Endodermal cell (in vitro differentiated cells): Measurements from ENCODE around the gene PLN. TPM values are rescaled to one million over a fixed set of nuclear protein-coding genes. Genes with fewer than 3 reads are reported as not detected.

ENCODE experiments used
- DNase-seq: peaks from one replicate; pipeline ENCODE4 v3.0.0-alpha.2; 2017
- H3K27ac ChIP-seq: 2 replicates; pipeline ENCODE4 v1.5.1; 2013; ENCODE audit warnings: mild to moderate bottlenecking, low read depth, low read length, moderate library complexity
- H3K27me3 ChIP-seq: 2 replicates; pipeline ENCODE4 v1.6.1; 2013; ENCODE audit warnings: mild to moderate bottlenecking, low read length, moderate library complexity; ENCODE audit not compliant: insufficient read depth, control insufficient read depth, poor library complexity, severe bottlenecking
- H3K36me3 ChIP-seq: 2 replicates; pipeline ENCODE4 v1.7.0; 2013; ENCODE audit warnings: mild to moderate bottlenecking, low read length, moderate library complexity; ENCODE audit not compliant: control insufficient read depth, insufficient read depth
- H3K4me1 ChIP-seq: one replicate; pipeline ENCODE4 v1.7.0; 2013; ENCODE audit warnings: low read length; ENCODE audit not compliant: control insufficient read depth, insufficient read depth
- H3K4me3 ChIP-seq: 2 replicates; pipeline ENCODE4 v1.5.1; 2013; ENCODE audit warnings: mild to moderate bottlenecking, low read length, moderate library complexity
- H3K9ac ChIP-seq: 2 replicates; pipeline ENCODE4 v1.6.1; 2013; ENCODE audit warnings: mild to moderate bottlenecking, low read length, moderate library complexity; ENCODE audit not compliant: poor library complexity, severe bottlenecking; ENCODE audit errors: extremely low read depth
- H3K9me3 ChIP-seq: 2 replicates; pipeline ENCODE4 v1.6.1; 2013; ENCODE audit warnings: mild to moderate bottlenecking, low read length, moderate library complexity; ENCODE audit not compliant: control insufficient read depth
- H3K27ac Mint-ChIP-seq: 2 replicates; pipeline ENCODE4 v1.8.0; 2020; ENCODE audit warnings: mixed read lengths
- H3K27me3 Mint-ChIP-seq: 2 replicates; pipeline ENCODE4 v1.8.0; 2021; ENCODE audit warnings: mild to moderate bottlenecking, mixed read lengths; ENCODE audit not compliant: insufficient read depth
- H3K36me3 Mint-ChIP-seq: 2 replicates; pipeline ENCODE4 v1.8.0; 2020; ENCODE audit warnings: low read depth, mixed read lengths
- H3K4me1 Mint-ChIP-seq: 2 replicates; pipeline ENCODE4 v1.8.0; 2020; ENCODE audit warnings: mixed read lengths
- H3K4me3 Mint-ChIP-seq: 2 replicates; pipeline ENCODE4 v1.8.0; 2020; ENCODE audit warnings: mild to moderate bottlenecking, moderate library complexity, mixed read lengths
- H3K9me3 Mint-ChIP-seq: 2 replicates; pipeline ENCODE4 v1.8.0; 2020; ENCODE audit warnings: mild to moderate bottlenecking, mixed read lengths
- CTCF ChIP-seq: fragments of 200-600 bp; sonication (generic); conservative IDR thresholded peaks from 2 replicates; pipeline ENCODE4 v1.5.0; 2021; ENCODE audit warnings: antibody characterized with exemption, mild to moderate bottlenecking
- WGBS, 2 experiments: methylation state at CpG; one replicate each; pipeline versions ENCODE4 v1.1.5 to v1.1.7; 2013; ENCODE audit warnings: missing lambda C conversion rate in 2 of 2, mixed read lengths in 1 of 2; ENCODE audit not compliant: insufficient coverage in 1 of 2, insufficient read length in 1 of 2; 5-methylcytosine and 5-hydroxymethylcytosine counted together
- total RNA-seq, 2 donors: library from RNA; stranded (reverse); fragmentation: NEBNext Ultra II Directional in 1 of 2; extraction: Animal tissue kit (Norgen Biotek cat#: 25700) in 1 of 2; gene quantifications; 2 replicates in 1 of 2; 3 replicates in 1 of 2; pipeline ENCODE4 v1.2.1, GENCODE V29; 2021

Gene PLN
- total RNA-seq, 2 donors from 2014 or later, result not detected

- Histone ChIP-seq H3K27ac (no peak overlapping the region), H3K27me3 (no peaks in the 10 kb centered on the region), H3K4me1 (no peaks in the 10 kb centered on the region), H3K9ac (no peak overlapping the region), H3K9me3 (no peaks in the 10 kb centered on the region), H3K36me3 (no peaks in the 10 kb centered on the region), H3K4me3 (no peak overlapping the region)
- Mint-ChIP-seq H3K36me3 (no peaks in the 10 kb centered on the region), H3K4me3 (no peak overlapping the region), H3K9me3 (no peaks in the 10 kb centered on the region), H3K27me3 (no peaks in the 10 kb centered on the region), H3K27ac (no peak overlapping the region), H3K4me1 (peaks cover 4% of the 10 kb centered on the region)
- no peak for TF ChIP-seq CTCF
- DNase-seq, result no peak
- WGBS, 2 experiments, result 80% methylated on average over 1 of the region's 1 CpG
These were observed 14.9 kb downstream of the PLN start for GRCh38 chr6:118562959-118563358.

- 75 to 81% methylated on average over 4 to 5 of the region's 5 CpGs for WGBS, 2 experiments
- Mint-ChIP-seq H3K27ac (no peak overlapping the region), H3K4me1 (peaks cover 4% of the 10 kb centered on the region), H3K36me3 (no peaks in the 10 kb centered on the region), H3K9me3 (no peaks in the 10 kb centered on the region), H3K4me3 (no peak overlapping the region), H3K27me3 (no peaks in the 10 kb centered on the region)
- Histone ChIP-seq H3K4me1 (no peaks in the 10 kb centered on the region), H3K27me3 (no peaks in the 10 kb centered on the region), H3K27ac (no peak overlapping the region), H3K36me3 (no peaks in the 10 kb centered on the region), H3K9me3 (no peaks in the 10 kb centered on the region), H3K4me3 (no peak overlapping the region), H3K9ac (no peak overlapping the region)
- peak; percentile 77 for TF ChIP-seq CTCF
- no peak for DNase-seq
These were observed 17.3 kb downstream of the PLN start for GRCh38 chr6:118565311-118565960.

- no peak overlapping the region for H3K4me3 Mint-ChIP-seq
- TF ChIP-seq CTCF, result no peak
- Histone ChIP-seq H3K36me3 (no peaks in the 10 kb centered on the region), H3K4me1 (no peaks in the 10 kb centered on the region), H3K9me3 (peaks cover 4% of the 10 kb centered on the region), H3K9ac (no peak overlapping the region), H3K4me3 (no peak overlapping the region), H3K27me3 (no peaks in the 10 kb centered on the region), H3K27ac (no peak overlapping the region)
- DNase-seq, result no peak
- H3K27ac Mint-ChIP-seq, result no peak overlapping the region
- WGBS, 2 experiments, result 95 to 100% methylated on average over 1 to 3 of the region's 3 CpGs
- H3K27me3 Mint-ChIP-seq, result no peaks in the 10 kb centered on the region
- H3K9me3 Mint-ChIP-seq, result no peaks in the 10 kb centered on the region
- H3K36me3 Mint-ChIP-seq, result no peaks in the 10 kb centered on the region
- H3K4me1 Mint-ChIP-seq, result peaks cover 4% of the 10 kb centered on the region
These were observed 19.9 kb downstream of the PLN start for GRCh38 chr6:118567974-118568373.
